CD1c-positive myeloid dendritic cell (primary cell): ENCODE results near the gene SH2D5.

ENCODE experiments used
- DNase-seq: peaks from one replicate; pipeline ENCODE4 v3.0.0-alpha.2; 2016; ENCODE audit errors: extremely low spot score

SH2D5 gene

GRCh38 chr1:20732588-20733359 lies at the start of gene SH2D5:
Gene SH2D5 (minus strand): TSS chr1:20732703. CDS start chr1:20728044, 4,659 bp downstream.
- DNase-seq = peak; percentile 89

DNA sequence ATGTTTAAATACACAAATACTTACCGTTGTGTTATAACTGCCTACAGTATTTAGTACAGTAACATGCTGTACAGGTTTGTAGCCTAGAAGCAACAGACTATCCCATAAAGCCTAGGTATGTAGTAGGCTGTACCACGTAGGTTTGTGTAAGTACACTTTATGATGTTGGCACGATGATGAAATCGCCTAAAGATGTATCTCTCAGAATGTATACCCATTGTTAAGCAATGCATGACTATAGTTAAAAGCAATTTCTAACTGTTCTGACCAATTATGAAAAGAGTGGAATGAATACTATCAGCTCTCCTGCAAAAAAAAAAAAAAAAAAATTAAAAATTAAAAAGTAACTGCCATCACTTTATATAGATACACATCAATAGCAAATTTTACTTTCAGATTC lies 43.2 kb upstream of the SH2D5 start:
- DNase-seq = no peak

- no peak for DNase-seq
These were observed 39.3 kb upstream of the SH2D5 start for GRCh38 chr1:20771780-20772179.

- no peak for DNase-seq
These were observed 38.0 kb upstream of the SH2D5 start for GRCh38 chr1:20770314-20771087.

DNA sequence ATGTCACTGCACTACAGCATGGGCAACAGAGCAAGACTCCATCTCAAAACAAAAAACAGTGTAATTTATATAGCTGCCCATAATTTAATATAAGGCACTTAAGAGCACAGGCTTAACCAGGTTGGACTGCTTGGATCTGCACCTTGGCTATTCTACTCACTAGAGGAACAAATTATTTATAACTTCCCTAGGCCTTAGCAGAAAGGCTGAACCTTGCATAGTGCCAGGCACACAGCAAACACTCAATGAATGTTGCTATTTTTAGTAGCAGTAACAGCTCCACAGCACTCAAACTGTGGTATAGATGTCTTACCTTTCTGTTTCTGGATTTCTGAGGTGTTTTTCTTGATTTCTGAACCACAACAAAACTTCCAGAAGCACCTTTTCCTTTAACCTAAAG lies 34.8 kb upstream of the SH2D5 start:
- no peak for DNase-seq

DNA sequence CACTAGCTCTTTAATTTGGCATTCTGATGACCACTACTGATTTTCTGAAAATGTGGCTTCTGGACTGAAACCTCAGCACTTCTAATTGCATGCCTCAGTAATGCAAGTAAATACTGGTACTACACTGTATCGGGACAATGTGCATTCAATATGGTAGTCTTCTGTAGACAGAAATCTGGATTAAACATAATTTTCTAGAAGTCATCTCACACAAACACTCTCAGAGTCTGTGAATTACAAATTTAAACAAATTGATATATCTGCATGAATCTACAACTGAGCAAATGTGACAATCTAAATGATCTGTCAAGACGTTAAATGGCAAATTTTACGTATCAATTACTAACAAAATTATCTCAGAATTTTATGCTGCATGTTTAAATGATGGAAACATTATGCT lies 30.9 kb upstream of the SH2D5 start:
- DNase-seq = no peak

- DNase-seq = no peak
These were observed 27.8 kb upstream of the SH2D5 start for GRCh38 chr1:20760322-20760721.

- no peak for DNase-seq
These were observed 21.1 kb upstream of the SH2D5 start for GRCh38 chr1:20753589-20753988.

GRCh38 chr1:20751462-20751990 lies 19.0 kb upstream of the SH2D5 start:
- DNase-seq = no peak

DNA sequence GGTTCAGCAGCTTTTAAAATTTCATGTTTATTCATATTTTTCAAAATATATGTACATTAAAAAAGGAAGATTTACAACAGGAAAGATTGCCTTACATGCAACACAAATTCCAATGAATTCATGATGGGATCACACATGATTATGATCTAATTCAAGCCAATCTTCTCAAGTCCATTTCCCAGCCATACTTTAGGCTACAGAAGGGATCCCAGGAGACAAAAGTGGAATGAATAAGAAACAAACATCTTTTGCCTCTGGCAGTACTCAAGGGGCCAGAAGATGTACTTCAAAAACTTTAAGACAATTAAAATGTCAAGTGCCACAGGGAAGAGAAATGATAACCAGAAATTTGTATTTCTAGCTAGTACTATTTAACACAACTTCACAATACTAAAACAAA lies 10.2 kb upstream of the SH2D5 start:
- no peak for DNase-seq

DNA sequence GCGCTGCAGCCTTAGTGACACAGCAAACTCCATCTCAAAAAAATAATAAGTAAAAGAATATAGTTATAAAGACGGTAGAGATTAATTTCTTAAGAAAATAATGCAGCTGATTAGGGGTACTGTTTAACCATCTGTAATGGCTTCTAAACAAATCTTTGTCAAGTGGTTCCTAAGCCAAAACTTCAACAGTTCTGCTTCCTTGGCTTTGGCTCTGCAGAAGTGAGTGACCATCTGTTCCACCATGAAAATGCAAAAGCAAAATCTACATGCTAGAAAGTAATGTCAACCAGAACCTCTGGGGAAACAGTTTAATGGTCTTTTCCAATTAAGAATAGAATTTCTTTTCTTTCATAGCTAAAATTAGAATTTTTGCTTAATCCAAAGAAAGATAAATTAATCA lies 8.3 kb upstream of the SH2D5 start:
- DNase-seq = no peak

- no peak for DNase-seq
These were observed 6.7 kb upstream of the SH2D5 start for GRCh38 chr1:20739225-20739624.

DNA sequence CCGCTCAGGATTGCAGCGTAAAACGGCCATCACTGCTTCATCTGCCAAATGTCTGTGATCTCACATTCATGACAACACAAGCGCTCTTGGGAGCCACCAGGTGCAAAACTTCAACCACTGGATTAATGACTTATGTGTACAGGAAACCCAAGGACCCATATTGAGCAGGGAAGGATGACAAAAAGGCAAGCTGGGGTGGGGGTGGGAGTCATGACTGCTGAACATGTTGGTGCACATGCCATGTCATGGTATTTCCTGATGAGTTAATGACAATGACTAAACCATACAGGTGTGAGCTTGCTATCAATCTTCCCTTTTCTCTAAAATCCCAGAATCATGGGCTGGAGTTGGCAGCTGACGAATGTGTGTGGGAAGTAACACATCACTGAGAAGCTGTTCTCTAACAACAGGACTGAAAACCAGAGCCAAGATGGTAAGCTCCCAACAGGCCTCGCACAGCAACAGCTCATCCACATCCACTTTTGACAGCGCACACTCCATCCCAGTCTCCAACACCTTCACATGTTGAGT lies 3.1 kb upstream of the SH2D5 start:
- DNase-seq = no peak

- DNase-seq = no peak
These were observed 965 bp upstream of the SH2D5 start for GRCh38 chr1:20733360-20733975.

DNA sequence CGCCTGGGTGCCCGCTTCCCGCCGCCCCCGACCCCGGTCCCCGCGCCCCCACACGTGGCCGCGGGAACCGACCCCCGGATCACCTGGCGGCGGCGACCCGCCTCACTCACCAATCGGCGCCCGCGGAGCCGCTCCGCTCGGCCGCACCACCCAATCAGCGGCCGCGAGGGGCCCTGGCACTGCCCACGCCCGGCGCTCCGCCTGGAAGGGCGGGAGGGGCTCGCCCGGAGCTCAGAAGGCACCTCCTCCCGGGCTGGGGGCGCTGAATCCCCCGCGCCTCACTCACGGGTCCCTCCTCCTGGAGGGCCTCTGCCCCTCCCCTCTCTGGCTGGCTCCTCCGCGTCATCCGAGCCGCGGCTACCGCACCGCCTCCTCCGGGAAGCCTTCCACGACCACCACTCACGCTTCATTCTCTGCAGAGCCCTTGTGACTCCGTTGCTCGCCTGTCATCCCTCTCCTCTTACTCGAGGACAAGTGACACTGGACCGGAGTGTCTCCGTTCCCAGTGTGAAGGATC lies 374 bp downstream of the SH2D5 start:
- DNase-seq = peak; percentile 46

DNA sequence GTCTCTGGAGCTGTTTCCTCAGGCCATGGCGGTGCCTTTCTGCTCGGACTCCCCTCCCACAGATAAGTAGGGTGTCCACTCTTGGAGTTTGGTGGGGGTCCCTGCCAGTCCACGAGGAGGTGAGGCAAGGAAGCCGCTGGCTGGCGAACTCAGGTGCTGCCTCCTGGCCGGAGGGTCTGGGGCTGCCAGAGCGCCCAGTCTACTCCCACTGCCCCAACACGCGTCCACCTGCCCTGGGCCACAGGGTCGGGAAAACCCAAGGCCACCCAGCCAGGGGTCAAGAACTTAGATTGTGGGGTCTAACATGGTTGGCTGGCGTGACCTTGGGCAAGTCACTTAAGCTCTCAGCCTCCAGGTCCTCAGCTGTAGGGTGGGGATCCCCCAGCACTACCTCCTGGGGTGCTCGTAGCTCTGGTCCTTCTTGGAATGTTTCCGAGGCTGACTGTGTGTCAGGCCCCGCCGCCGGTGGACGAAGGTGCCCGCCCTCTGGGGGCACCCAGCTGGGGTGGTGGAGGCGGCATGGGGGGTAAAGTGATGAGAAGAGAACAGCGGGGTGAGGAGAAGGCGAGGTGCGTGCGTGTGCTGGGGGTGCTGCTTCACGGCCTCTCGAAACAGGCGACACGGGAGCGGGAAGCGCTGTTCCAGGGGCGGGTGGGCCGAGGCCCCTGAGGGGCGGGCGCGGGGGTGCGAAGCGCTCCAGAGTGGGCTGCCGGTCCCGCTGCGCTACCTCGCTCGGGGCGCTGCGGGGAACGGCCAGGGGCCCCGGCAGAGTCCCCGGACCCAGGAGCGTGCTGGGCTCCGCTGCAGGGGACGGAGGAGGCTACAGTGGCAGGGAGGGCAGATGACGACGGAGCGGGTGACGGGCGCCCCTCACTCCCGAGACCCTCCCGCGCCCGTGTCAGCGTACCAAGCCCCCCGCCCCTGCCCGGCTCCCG lies 1.2 kb downstream of the SH2D5 start:
- no peak for DNase-seq

DNA sequence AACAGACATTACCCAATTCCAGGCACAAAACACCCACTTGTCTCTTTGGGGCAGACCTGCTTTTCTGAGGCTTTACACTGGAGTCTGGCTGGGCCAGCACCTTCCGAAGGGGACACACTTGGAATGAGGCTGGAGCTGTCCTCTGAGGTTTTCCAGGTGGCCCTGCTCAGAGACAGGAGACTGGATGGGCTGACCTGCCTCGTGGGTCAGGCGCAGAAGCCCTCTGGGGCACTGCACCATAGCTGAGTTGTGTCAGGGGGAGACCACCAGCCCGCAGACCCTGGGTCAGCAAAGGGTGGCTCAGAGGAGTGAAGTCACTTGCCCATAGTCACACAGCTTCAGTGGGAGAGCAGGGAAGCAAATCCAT lies 1.8 kb downstream of the SH2D5 start:
- DNase-seq = no peak

- no peak for DNase-seq
These were observed 2.4 kb downstream of the SH2D5 start for GRCh38 chr1:20729990-20730689.

GRCh38 chr1:20729155-20729931 lies 3.2 kb downstream of the SH2D5 start:
- no peak for DNase-seq
